GM10266 (cell line): ENCODE data around the gene MINDY4B.

Source experiments
- DNase-seq: peaks from one replicate; pipeline ENCODE4 v3.0.0; 2012; ENCODE audit errors: extremely low spot score
- TF ChIP-seq, protein P1 (sequence below): IDR thresholded peaks from 2 replicates; pipeline ENCODE4 v1.5.1; 2012; ENCODE audit warnings: mild to moderate bottlenecking, low read depth; ENCODE audit not compliant: control insufficient read depth, insufficient read depth; ENCODE audit errors: missing control alignments

Gene MINDY4B

DNA sequence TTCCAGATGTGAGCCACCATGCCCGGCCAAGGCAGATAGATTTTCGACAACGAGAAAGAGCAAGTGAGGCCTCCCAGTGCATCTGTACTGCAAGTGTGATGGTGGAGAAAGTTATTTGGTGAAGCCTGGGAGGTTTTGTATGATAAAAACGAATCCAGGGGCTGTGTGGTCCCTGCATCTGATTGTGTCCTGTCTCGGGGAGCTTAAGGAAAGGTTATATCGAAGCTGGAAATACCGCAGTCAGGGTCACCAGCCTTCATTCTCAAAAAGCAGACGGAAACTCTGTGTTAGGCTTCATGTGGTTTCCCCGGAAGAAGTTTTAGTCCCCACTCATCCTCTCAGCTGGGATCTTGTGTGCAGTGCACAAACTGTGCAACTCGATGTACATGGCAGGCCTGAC is 3.4 kb downstream of the MINDY4B start:
- TF ChIP-seq, protein P1, sequence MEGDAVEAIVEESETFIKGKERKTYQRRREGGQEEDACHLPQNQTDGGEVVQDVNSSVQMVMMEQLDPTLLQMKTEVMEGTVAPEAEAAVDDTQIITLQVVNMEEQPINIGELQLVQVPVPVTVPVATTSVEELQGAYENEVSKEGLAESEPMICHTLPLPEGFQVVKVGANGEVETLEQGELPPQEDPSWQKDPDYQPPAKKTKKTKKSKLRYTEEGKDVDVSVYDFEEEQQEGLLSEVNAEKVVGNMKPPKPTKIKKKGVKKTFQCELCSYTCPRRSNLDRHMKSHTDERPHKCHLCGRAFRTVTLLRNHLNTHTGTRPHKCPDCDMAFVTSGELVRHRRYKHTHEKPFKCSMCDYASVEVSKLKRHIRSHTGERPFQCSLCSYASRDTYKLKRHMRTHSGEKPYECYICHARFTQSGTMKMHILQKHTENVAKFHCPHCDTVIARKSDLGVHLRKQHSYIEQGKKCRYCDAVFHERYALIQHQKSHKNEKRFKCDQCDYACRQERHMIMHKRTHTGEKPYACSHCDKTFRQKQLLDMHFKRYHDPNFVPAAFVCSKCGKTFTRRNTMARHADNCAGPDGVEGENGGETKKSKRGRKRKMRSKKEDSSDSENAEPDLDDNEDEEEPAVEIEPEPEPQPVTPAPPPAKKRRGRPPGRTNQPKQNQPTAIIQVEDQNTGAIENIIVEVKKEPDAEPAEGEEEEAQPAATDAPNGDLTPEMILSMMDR, result no peak
- DNase-seq, result no peak

DNA sequence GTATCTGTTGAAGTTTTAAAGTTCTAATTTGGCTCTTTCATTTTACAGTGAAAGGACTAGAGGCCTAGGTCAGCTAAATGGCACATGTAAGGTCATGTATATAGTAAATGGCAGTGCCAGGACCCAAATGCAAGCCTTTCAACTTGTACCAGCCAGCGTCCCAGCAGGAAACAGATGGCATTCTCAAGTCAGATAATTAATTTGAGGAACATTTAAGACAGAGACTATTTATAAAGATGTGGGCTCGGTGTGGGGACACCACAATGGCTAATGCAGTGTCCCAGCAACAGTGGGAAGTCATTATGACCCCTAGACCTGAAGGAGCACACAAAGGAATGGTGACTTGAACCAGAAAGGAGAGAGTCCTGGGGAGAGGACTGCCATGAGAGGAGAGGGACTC is 6.1 kb downstream of the MINDY4B start:
- DNase-seq, result no peak
- TF ChIP-seq, protein P1, result no peak

DNA sequence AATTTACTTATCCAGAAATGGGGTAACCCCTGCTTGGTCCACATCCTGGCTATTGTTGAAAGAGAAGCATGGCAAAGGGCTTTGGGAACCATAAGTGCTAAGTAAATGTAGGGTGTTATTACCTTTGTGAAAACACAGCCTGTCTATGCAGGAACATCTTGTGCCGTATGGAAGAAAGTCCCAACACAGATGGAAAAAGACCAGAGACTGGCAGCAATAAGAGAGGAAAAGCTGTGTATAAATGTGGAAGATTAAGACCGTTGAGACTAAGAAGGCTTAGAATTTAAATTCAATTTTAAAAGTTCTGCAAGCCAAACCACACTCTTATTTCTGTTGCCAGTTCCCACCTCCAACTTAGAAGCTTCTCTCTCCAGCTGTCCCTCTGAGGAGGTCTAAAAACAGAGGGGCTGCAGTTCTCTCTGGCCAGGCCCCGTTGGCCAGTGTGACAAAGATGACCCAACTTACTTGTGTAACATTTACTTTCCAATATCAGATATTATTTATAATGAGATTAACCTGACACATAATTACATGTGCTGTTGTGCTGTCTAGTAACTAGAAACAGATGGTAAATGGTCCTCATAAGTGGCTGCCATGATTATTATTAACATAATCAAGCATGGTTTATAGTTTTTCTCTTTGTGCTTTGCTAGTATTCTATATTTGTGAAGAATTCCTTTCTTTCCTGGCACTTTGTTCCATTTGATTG is 7.0 kb downstream of the MINDY4B start:
- TF ChIP-seq, protein P1, result no peak
- DNase-seq, result no peak

DNA sequence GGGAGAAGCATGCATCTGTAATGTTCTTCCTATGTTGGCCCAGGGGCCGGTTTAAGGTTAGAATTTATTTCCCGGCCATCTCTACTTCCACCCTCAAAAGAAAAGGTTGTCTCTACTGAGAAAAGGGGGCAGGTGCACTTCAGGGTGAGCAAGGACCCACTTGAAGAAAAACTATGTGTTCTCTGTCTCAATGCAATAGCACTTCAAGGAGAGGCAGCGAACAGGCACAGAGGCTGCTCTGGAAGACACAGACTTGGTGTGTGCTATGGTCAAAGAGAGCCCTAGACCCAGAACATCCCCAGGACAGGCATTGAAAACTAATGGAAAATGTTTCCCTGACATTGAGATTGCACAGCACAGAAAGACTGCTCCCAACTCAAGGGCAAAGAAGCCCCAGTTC is 7.6 kb downstream of the MINDY4B start:
- no peak for DNase-seq
- TF ChIP-seq, protein P1, result no peak

DNA sequence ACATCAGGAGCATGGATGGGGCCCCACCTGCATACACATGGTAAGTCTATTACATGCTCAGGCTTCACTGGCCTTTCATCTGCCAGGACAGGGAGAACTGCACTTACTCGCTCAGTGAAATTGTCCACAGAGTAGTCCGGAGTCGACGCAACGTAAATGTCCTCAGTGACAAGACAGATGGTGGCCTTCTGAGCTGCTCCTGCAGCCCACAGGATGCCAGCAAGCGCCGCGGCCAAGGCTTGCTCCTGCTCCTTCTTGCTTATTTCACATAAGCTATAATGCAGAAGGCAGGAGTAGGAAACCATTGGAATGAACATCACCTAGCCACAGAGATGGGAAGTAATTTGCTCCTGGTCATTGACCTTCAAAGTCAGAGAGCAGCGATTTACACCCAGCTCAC is 14.4 kb downstream of the MINDY4B start:
- DNase-seq, result no peak
- TF ChIP-seq, protein P1, result no peak

DNA sequence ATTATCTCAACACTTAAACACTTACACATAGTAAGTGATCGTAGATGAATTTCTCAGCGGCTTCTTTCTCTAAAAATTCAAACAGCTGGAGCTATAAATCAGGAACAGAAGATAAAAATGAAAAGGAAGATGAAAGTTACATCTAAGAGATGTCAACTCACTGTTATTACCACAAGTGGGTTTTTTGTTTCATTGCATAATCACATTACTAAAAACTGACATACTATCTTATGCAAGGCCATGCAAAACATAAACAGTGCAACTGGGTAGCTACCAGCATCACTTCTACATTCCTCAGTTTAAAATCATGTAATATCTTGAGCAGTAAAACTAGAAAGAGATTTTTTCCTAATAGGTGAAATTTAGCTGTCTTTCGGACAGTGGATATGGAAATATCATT is 14.9 kb downstream of the MINDY4B start:
- TF ChIP-seq, protein P1, result no peak
- DNase-seq, result no peak

DNA sequence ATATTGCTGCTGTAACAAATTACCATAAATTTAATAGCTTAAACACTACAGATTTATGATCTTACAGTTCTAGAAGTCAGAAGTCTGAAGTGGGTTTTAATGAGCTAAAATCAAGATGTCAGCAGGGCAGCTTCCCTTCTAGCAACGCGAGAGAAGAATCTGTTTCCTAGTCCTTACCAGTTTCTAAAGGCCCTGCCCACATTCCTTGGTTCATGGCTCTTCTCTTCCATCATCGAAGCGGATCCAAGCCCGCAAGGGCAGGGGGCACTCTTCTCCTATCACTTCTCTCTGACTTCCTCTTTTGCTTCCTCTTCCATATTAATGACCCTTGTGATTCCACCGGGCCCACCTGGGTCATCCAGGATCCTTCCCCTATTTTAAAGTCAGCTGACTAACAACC is 16.1 kb downstream of the MINDY4B start:
- no peak for DNase-seq

More for the DNA sequence above, 16.1 kb downstream of the MINDY4B start:
- TF ChIP-seq, protein P1, result no peak
